HepG2 (cell line): ENCODE data around the gene ZNRF3. TPM values are rescaled to one million over a fixed set of nuclear protein-coding genes. Genes with fewer than 3 reads are reported as not detected.

ENCODE experiments used
- FOXK1 ChIP-seq: sonication (generic); formaldehyde crosslinking; IDR thresholded peaks from 2 replicates; pipeline ENCODE4 v1.4.0; 2020; ENCODE audit warnings: low read depth, missing genetic modification reagents, borderline replicate concordance
- GABPA ChIP-seq, 2 experiments: IDR thresholded peaks; 2 replicates each; pipeline ENCODE4 v1.6.1; 2011 to 2016; ENCODE audit warnings: low read depth in 2 of 2, low read length in 1 of 2, missing biosample characterization in 1 of 2, missing genetic modification characterization in 1 of 2
- GZF1 ChIP-seq: sonication (generic); formaldehyde crosslinking; IDR thresholded peaks from 2 replicates; pipeline ENCODE4 v1.5.1; 2020; ENCODE audit warnings: mild to moderate bottlenecking, missing genetic modification reagents
- HBP1 ChIP-seq: IDR thresholded peaks from 2 replicates; pipeline ENCODE4 v1.6.1; 2016; ENCODE audit warnings: low read depth, control low read depth
- HDAC6 ChIP-seq: fragments of 200-600 bp; sonication (generic); IDR thresholded peaks from 2 replicates; pipeline ENCODE4 v1.7.0; 2017; ENCODE audit warnings: mild to moderate bottlenecking, antibody characterized with exemption, low read length, low read depth
- KDM5A ChIP-seq: fragments of 200-600 bp; sonication (generic); IDR thresholded peaks from 2 replicates; pipeline ENCODE4 v1.7.0; 2018; ENCODE audit warnings: antibody characterized with exemption, mild to moderate bottlenecking, low read length, borderline replicate concordance
- MED13 ChIP-seq: sonication (generic); formaldehyde crosslinking; IDR thresholded peaks from 2 replicates; pipeline ENCODE4 v1.5.0; 2020; ENCODE audit warnings: missing genetic modification reagents
- MXD4 ChIP-seq: IDR thresholded peaks from 2 replicates; pipeline ENCODE4 v1.6.1; 2016; ENCODE audit warnings: mild to moderate bottlenecking, missing biosample characterization, missing genetic modification reagents
- PATZ1 ChIP-seq: sonication (generic); formaldehyde crosslinking; IDR thresholded peaks from 2 replicates; pipeline ENCODE4 v1.4.0; 2020; ENCODE audit warnings: missing genetic modification reagents
- PRDM15 ChIP-seq: sonication (generic); formaldehyde crosslinking; IDR thresholded peaks from 2 replicates; pipeline ENCODE4 v1.4.0; 2020; ENCODE audit warnings: missing genetic modification reagents
- SP4 ChIP-seq: sonication (generic); formaldehyde crosslinking; IDR thresholded peaks from 2 replicates; pipeline ENCODE4 v1.8.1; 2023; ENCODE audit warnings: mild to moderate bottlenecking, missing genetic modification reagents
- TMF1 ChIP-seq: sonication (generic); formaldehyde crosslinking; IDR thresholded peaks from 2 replicates; pipeline ENCODE4 v1.8.1; 2022; ENCODE audit warnings: low read depth, missing genetic modification reagents
- YEATS4 ChIP-seq: sonication (generic); formaldehyde crosslinking; IDR thresholded peaks from 2 replicates; pipeline ENCODE4 v1.4.0; 2020; ENCODE audit warnings: missing genetic modification reagents, borderline replicate concordance
- ZSCAN5A ChIP-seq: sonication (generic); formaldehyde crosslinking; IDR thresholded peaks from 2 replicates; pipeline ENCODE4 v1.8.0; 2022; ENCODE audit warnings: mild to moderate bottlenecking, missing genetic modification reagents, borderline replicate concordance
- ZXDC ChIP-seq: sonication (generic); formaldehyde crosslinking; IDR thresholded peaks from 2 replicates; pipeline ENCODE4 v1.5.0; 2020; ENCODE audit warnings: mild to moderate bottlenecking, missing genetic modification reagents
- polyA plus RNA-seq, 8 experiments: library from polyadenylated mRNA; depleted of rRNA in 3 of 8; stranded (reverse) in 7 of 8; unstranded in 1 of 8; fragments of >200 nt; fragmentation: Illumina TruSeq in 4 of 8; extraction: Trizol in 4 of 8; gene quantifications; 2 replicates each; pipeline versions ENCODE4 v1.2.1 to v1.2.3, GENCODE V29; 2011 to 2016; ENCODE audit warnings: low read depth in 4 of 8, missing spikeins in 1 of 8, mixed read lengths in 1 of 8; ENCODE audit not compliant: insufficient read depth in 1 of 8
- total RNA-seq, 5 experiments: library from RNA; depleted of rRNA; stranded (reverse); fragments of >200 nt; fragmentation: Illumina TruSeq; extraction: Trizol; gene quantifications; 2 replicates each; pipeline ENCODE4 v1.2.3, GENCODE V29; 2016; ENCODE audit warnings: low read depth in 1 of 5

Gene ZNRF3
- total and polyA plus RNA-seq, 2 of the 13 experiments (the other 11 are each of a cell fraction or from before 2014, with no cell fraction given), result 20.3 to 36.7 TPM

GRCh38 chr22:29031227-29032011, 148.0 kb downstream of the ZNRF3 start (continued):
- TF ChIP-seq ZSCAN5A (CRISPR knock-in tag) (no peak), PRDM15 (CRISPR knock-in tag) (no peak), GZF1 (CRISPR knock-in tag) (no peak), ZXDC (CRISPR knock-in tag) (no peak), HBP1 (CRISPR knock-in tag) (no peak), FOXK1 (CRISPR knock-in tag) (no peak), SP4 (CRISPR knock-in tag) (no peak), GABPA (IDR thresholded peaks at IDR 0.05; ENCODE audit: low read depth, low read length) (no peak), GABPA (CRISPR knock-in tag; IDR thresholded peaks at IDR 0.05; ENCODE audit: low read depth) (peak; percentile 76), YEATS4 (CRISPR knock-in tag) (no peak), PATZ1 (no peak), HDAC6 (no peak), KDM5A (no peak), MED13 (CRISPR knock-in tag) (no peak), MXD4 (CRISPR knock-in tag) (no peak), TMF1 (no peak)
